ENCODE results near the gene MYL6.
"Not testable (repeated sequence)": the region's sequence is repeated elsewhere in the genome, so short reads cannot be mapped to it uniquely, and the experiment has no call there.

MYL6 gene

GRCh38 chr12:56129942-56130495 lies 28.1 kb upstream of the MYL6 start:
- DNase-seq = no peak

DNA sequence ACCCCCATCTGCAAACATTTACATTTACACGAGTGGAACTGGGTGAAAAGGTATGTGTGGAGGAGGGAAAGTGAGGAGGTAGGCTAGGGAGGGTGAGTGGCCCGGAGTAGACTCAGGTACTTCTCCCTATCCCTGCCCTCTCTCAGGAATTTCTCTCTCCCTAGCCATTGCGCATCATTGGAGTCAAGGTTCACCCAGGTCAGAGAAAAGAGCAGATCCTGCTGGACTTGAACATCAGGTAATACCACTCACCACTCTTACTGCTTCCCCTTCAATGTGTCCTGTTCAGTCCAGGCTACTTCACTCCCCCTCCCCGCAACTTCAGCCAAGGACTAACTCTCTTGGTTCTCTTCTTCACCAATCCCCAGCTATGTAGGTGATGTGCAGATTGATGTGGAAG lies 27.3 kb upstream of the MYL6 start:
- no peak for DNase-seq

- DNase-seq = no peak
Observed at GRCh38 chr12:56134897-56135296, 23.3 kb upstream of the MYL6 start.

DNA sequence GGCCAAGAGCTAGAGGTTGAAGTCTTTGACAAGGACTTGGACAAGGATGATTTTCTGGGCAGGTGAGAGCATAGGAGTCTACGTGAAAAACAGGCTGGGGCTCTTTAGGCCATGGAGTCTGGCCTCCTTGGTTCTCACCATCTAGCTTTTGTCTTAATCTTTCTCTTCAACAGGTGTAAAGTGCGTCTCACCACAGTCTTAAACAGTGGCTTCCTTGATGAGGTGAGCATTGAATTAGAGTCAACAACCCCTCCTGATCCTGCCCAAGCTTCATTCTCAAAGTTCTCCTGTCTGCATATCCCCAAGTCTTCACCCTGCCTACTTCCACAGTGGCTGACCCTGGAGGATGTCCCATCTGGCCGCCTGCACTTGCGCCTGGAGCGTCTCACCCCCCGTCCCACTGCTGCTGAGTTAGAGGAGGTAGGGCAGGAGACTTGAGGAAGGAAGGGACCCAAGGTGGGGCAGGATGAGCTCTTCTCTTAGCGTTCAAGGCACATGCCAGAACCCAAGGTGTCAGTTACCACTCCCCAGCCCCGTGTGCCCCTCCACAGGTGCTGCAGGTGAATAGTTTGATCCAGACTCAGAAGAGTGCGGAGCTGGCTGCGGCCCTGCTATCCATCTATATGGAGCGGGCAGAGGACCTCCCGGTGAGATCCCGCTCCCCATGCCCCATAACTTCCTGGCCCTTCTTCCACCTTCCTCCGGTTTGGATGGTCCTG lies 20.1 kb upstream of the MYL6 start:
- no peak for DNase-seq

DNA sequence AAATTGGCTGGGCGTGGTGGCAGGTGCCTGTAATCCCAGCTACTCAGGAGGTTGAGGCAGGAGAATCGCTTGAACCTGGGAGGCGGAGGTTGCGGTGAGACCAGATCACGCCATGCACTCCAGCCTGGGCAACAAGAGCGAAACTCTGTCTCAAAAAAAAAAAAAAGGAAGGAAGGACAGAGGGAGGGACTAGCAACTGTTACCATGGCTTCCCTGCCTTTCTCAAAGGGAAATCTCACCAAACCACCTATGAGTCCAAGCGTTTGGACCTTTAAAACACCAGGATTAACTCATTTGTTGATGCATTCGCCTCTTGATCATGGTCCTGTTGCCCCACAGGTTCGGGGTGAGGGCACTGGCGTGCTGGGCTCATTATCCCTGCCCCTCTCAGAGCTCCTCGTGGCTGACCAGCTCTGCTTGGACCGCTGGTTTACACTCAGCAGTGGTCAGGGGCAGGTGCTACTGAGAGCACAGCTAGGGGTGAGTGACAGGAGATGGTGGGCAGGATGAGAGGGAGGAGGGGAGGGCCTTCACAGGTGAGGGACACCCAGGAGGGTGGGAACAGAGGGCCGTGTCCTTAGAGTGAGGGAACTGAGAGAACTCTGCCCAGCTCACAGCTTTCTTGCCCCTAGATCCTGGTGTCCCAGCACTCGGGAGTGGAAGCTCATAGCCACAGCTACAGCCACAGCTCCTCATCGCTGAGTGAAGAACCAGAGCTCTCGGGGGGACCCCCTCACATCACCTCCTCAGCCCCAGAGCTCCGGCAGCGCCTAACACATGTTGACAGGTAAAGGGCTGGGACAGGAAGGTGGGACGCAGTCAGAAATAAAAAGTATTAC lies 16.0 kb upstream of the MYL6 start:
- no peak for DNase-seq

DNA sequence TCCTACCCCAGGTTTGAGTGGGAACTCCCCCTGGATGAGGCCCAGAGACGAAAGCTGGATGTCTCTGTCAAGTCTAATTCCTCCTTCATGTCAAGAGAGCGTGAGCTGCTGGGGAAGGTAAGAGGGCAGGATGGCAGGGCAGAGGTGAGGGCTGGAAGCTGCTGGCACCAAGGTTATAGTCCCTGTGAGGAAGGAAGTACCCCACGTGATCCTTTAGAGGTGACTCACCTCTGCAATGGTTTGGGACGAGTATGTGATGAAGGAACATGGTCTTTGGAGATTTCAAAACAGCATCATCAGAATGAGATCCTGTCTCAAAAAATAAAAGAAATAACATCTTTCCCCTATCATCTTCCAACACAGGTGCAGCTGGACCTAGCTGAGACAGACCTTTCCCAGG lies 14.9 kb upstream of the MYL6 start:
- DNase-seq = no peak

- no peak for DNase-seq
Observed at GRCh38 chr12:56143870-56144269, 14.3 kb upstream of the MYL6 start.

DNA sequence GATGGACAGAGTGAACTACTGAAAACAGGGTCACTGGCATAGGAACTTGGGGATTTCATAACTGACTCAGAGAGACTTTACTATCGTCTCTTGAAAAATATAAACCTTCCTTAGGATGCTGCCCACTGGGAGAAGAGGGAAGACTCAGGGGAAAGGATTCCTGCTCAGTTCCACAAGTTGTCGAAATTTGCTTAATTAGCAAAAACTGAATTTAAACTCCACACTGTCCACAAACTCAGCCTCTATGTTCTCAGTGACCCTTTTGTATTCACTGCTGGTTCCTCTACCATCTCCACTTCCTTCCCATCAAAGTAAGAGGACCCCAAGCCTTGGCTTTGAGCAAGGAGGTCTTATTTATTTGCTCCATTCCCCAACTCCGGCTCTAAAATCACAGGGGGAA lies 12.9 kb upstream of the MYL6 start:
- DNase-seq = no peak

DNA sequence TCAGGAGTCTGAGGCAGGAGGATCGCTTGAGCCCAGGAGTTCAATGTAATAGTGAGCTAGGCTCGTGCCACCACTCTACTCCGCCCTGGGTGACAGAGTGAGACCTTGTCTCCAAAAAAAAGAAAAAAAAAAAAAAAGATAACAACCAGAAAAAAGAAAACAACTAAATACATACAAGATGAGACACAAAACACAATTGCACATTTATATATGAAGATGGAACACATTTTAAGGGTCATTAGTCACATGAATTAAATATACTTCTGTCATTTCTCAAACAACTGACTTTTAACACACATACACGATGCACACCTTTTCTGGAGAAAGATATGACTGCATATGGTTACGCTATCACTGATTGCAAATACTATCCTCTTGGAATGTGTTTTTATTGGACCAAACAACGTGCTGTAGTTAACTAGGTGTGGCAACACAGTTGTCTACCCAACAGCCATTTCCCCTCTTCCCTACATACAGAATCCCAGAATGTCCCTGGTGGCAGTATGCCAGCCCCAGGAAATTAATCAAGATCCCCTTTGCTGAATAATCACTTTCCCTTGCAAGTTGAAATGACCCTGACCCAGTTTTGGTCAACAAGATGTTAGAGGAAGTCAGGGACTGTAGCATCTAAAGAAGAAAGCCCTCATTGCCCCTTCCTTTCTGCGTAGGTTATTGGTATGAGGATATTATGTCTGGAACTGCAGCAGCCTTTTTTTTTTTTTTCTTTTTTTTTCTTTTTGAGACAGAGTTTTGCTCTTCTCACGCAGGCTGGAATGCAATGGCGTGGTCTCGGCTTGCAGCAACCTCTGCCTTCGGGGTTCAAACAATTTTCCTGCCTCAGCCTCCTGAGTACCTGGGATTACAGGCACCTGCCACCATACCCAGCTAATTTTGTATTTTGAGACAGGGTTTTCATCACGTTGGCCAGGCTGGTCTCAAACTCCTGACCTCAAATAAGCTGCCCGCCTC lies 11.4 kb upstream of the MYL6 start:
- no peak for DNase-seq

- DNase-seq = no peak
Observed at GRCh38 chr12:56150563-56150962, 7.6 kb upstream of the MYL6 start.

- DNase-seq = no peak
Observed at GRCh38 chr12:56151672-56152131, 6.5 kb upstream of the MYL6 start.

- DNase-seq = peak; percentile 66
Observed at GRCh38 chr12:56152132-56152755, 5.9 kb upstream of the MYL6 start, which contains the start of gene MYL6B. MYL6B (plus strand) TSS chr12:56152587; CDS start chr12:56153919, 1,332 bp downstream.

DNA sequence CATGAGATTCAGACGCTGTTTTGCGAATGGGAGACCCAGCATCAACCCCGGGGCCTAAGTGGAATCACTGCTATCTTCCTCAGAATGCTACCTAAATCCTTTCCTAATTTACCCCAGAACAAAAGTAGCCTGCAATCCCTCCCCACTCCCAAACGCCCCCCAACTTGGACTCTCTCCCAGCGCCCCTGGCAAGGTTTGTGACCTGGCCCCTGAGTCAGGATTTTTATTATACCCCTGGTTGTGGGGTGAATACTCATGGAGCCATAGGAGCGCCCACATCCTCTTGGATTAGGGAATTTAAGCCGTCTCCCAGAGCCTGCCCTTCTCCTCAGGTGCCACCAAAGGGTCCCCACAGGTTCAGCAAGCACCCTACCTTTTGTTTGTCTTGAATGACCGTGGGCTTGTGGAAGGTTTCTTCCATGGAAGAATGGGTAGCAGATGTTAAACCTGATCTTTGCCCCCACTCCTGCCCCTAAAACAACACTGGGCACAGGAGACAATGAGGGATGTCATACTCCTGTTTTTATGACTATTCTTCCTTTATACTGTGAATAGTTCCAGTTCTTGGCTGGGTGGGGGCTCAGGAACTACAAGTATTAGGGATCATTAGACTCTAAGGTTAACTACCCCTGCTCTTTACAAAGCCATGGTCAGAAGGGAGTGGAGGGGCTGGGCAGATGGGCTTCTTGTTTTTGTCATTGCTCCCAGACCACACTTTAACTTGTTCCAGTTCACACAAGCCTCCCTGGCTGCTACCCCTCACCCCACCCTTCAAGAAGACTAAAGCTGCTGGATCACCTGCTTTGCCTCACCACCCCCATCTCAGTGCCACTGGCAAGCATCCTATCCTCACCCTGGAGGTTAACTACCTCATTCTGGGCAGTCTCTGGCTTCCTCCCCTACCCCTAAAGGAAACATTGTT lies 5.1 kb upstream of the MYL6 start:
- no peak for DNase-seq

DNA sequence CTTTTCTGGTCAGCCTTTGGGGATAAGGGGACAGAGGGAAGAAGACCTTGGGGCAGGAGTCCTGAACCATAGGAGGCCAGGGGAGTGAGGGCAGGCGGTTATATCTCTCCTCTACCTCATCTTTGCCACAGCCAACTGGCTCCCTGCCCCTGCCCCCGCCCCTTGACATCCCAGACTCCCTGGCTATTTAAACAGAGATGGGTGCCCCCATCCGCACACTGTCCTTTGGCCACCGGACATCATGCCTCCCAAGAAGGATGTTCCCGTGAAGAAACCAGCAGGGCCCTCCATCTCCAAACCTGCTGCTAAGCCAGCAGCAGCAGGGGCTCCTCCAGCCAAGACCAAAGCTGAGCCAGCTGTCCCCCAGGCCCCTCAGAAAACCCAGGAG lies 4.5 kb upstream of the MYL6 start:
- no peak for DNase-seq

DNA sequence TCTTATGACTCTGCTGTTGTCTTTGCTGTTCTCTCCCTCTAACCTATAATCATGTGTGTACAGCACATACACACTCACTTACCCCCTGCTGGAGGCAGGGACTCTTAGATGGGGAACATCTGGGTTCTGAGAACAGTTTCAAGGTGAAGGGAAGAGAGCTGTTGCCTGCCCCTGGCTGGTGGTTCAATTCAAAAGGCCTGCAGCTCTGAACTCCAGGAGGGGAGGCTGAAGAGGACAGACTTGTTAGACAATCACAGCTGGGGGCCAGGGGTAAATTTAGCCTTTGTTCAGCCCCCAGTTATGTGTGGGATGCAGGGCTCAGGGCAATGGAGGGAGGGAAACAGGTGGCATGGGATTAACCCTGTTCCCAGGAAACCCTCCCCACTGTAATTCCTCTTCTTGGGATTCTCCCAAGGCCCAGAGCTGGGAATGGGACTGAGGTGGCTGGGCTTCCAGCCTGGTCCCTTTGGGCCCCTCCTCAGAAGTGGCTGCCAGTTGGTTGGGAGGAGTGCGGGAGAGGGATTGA lies 3.9 kb upstream of the MYL6 start:
- DNase-seq = no peak

GRCh38 chr12:56154818-56155217 lies 3.3 kb upstream of the MYL6 start:
- no peak for DNase-seq

DNA sequence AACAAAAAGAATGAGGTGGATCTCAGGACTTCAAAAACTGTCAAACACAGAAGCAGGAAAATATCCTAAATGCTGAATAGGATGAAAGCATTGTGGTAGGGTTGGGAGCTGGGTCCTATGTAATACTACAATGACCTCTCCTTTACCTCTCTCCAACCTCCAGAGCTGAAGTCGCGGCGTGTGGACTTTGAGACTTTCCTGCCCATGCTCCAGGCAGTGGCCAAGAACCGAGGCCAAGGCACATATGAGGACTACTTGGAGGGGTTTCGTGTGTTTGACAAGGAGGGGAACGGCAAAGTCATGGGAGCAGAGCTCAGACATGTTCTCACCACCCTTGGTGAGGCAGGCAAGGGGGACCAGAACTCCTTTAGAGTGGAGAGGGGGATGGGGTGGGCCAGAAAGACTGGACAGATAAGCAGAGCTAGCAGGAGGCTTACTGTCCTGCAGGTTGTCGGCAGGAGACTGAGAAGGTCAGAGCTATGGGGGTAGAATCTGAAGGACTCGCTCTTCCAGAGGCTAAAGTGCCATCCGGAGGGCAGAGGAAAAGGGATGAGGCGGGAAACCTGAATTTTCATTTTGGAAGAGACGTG lies 2.8 kb upstream of the MYL6 start:
- DNase-seq = no peak

GRCh38 chr12:56156464-56157200 lies 1.5 kb upstream of the MYL6 start:
- DNase-seq = not testable (repeated sequence)

- peak; percentile 49 for DNase-seq
Observed at GRCh38 chr12:56157201-56158028, 744 bp upstream of the MYL6 start.
